Sigmoid colon (tissue), 4 donors: ENCODE results near the gene ELMO2.

ENCODE experiments used
- CTCF ChIP-seq, 4 experiments: fragments of 450-650 bp in 3 of 4; fragments of 200-600 bp in 1 of 4; IDR thresholded peaks; one replicate each; pipeline ENCODE4 v1.5.1; 2016 to 2019; ENCODE audit warnings: antibody characterized with exemption in 4 of 4, mild to moderate bottlenecking in 3 of 4, moderate library complexity in 2 of 4
- EP300 ChIP-seq, 4 donors: sonication (generic); formaldehyde crosslinking; IDR thresholded peaks; one replicate each; pipeline ENCODE4 v1.6.1; 2017; ENCODE audit warnings: antibody characterized with exemption in 4 of 4
- POLR2A ChIP-seq, 2 donors: fragments of 450-650 bp; IDR thresholded peaks; one replicate each; pipeline ENCODE4 v1.6.1; 2016; ENCODE audit warnings: antibody characterized with exemption in 2 of 2, mild to moderate bottlenecking in 2 of 2, moderate library complexity in 2 of 2
- POLR2AphosphoS5 ChIP-seq, 4 donors: sonication (generic); formaldehyde crosslinking; IDR thresholded peaks; one replicate each; pipeline ENCODE4 v1.6.1; 2017; ENCODE audit warnings: antibody characterized with exemption in 4 of 4

DNA sequence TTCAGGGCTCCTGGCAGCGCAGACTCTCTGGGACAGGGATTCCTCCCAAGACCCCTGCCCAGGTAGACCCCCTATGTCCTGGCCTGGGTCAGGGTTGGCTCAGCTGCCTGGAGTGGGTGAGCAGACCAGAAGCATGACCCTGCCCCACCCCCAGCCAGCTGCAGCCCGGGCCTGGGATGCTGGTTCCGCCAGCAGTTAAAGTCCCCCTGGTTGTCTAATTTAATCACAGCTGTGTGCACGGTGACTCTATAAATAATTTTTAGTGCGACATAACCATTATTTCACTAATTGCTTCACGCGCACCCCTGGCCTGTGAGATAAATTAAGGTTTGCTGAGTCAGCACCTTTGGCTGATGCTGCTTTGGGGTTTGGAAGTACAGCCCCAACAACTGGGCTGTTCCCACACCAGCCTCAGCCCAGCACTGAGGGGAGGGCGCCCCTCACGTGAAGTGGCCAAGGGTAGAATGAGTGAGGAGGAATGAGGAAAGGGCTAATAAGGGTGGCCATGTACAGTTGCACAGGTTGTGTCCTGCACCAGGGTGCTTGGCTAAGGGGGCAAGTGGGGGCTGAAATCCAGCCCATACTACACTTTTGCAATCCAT is 72.0 kb downstream of the ELMO2 start:
- TF ChIP-seq EP300 (IDR thresholded peaks at IDR 0.05) (no peak), CTCF (IDR thresholded peaks at IDR 0.05) (no peak), POLR2A (IDR thresholded peaks at IDR 0.05) (no peak), POLR2AphosphoS5 (IDR thresholded peaks at IDR 0.05) (no peak)
